GM12878 (cell line): ENCODE data around the gene TRDN.

Experiments
- E2F8 ChIP-seq: fragments of 450-650 bp; IDR thresholded peaks from 2 replicates; pipeline ENCODE4 v1.6.1; 2018; ENCODE audit warnings: mild to moderate bottlenecking, low read depth, moderate library complexity; ENCODE audit not compliant: partially characterized antibody
- EZH2 ChIP-seq: IDR thresholded peaks from 2 replicates; pipeline ENCODE4 v1.6.1; 2012; ENCODE audit warnings: low read depth, mild to moderate bottlenecking, control low read depth, inconsistent platforms, low read length, borderline replicate concordance; ENCODE audit not compliant: control insufficient read depth
- MAX ChIP-seq: IDR thresholded peaks from 2 replicates; pipeline ENCODE4 v1.6.1; 2012; ENCODE audit warnings: low read depth, low read length, improper control_type of control experiment
- RAD21 ChIP-seq: IDR thresholded peaks from 2 replicates; pipeline ENCODE4 v1.6.1; 2011; ENCODE audit warnings: mild to moderate bottlenecking, low read depth, low read length, moderate library complexity; ENCODE audit not compliant: insufficient read depth
- REST ChIP-seq: IDR thresholded peaks from 2 replicates; pipeline ENCODE4 v1.6.1; 2012; ENCODE audit warnings: mild to moderate bottlenecking, low read depth, low read length

GRCh38 chr6:123533862-123534648 is 102.7 kb downstream of the TRDN start:
- TF ChIP-seq EZH2 (no peak), REST (no peak), RAD21 (no peak), E2F8 (no peak), MAX (no peak)
